GM19193 (cell line): ENCODE data around the gene TRMT2B.

Experiments used
- POLR2A ChIP-seq: IDR thresholded peaks from 4 replicates; pipeline ENCODE4 v1.6.1; 2011; ENCODE audit not compliant: insufficient read depth, insufficient read length; ENCODE audit errors: extremely low read depth

Gene TRMT2B

GRCh38 chrX:100964362-100964761, 87.5 kb downstream of the TRMT2B start:
- no peak for TF ChIP-seq POLR2A

- no peak for TF ChIP-seq POLR2A
These were observed 89.1 kb downstream of the TRMT2B start for GRCh38 chrX:100962811-100963210.
